ENCODE measurements around the gene RAP1GDS1.

The RAP1GDS1 gene

GRCh38 chr4:98482847-98483806 lies 221.9 kb downstream of the RAP1GDS1 start:
- no peak for DNase-seq (ENCODE audit: low spot score)

- no peak for DNase-seq (ENCODE audit: low spot score)
Observed at GRCh38 chr4:98484031-98484430, 222.8 kb downstream of the RAP1GDS1 start.

- no peak for DNase-seq (ENCODE audit: low spot score)
Observed at GRCh38 chr4:98485816-98486345, 224.7 kb downstream of the RAP1GDS1 start.

- no peak for DNase-seq (ENCODE audit: low spot score)
Observed at GRCh38 chr4:98490251-98490650, 229.1 kb downstream of the RAP1GDS1 start.

GRCh38 chr4:98491899-98492559 lies 230.8 kb downstream of the RAP1GDS1 start:
- peak; percentile 30 for DNase-seq (ENCODE audit: low spot score)

- no peak for DNase-seq (ENCODE audit: low spot score)
Observed at GRCh38 chr4:98493296-98493695, 232.1 kb downstream of the RAP1GDS1 start.

Measured in AG08395 (cell line).